Parathyroid adenoma (tissue), 2 donors: Measurements from ENCODE around the gene CALCB.
A peak's percentile ranks its signal among the peaks of the same experiment; 100 is the strongest.
"Not testable (repeated sequence)": the region's sequence is repeated elsewhere in the genome, so short reads cannot be mapped to it uniquely, and the experiment has no call there.

Experiments used
- H2AFZ ChIP-seq: fragments of 300-600 bp; sonication (generic); one replicate; pipeline ENCODE4 v1.7.0; 2017; ENCODE audit warnings: antibody characterized with exemption, mild to moderate bottlenecking
- H3K27ac ChIP-seq: fragments of 300-600 bp; sonication (generic); one replicate; pipeline ENCODE4 v1.7.0; 2017
- H3K27me3 ChIP-seq: fragments of 300-600 bp; sonication (generic); one replicate; pipeline ENCODE4 v1.7.0; 2017; ENCODE audit warnings: low read length; ENCODE audit not compliant: control insufficient read depth, insufficient read depth
- H3K36me3 ChIP-seq: fragments of 300-600 bp; sonication (generic); one replicate; pipeline ENCODE4 v1.7.0; 2017; ENCODE audit warnings: low read length; ENCODE audit not compliant: control insufficient read depth, insufficient read depth
- H3K4me1 ChIP-seq: fragments of 300-600 bp; sonication (generic); one replicate; pipeline ENCODE4 v1.7.0; 2017; ENCODE audit warnings: control low read depth
- H3K4me2 ChIP-seq: fragments of 300-600 bp; sonication (generic); one replicate; pipeline ENCODE4 v1.7.0; 2017; ENCODE audit warnings: low read length
- H3K4me3 ChIP-seq: fragments of 300-600 bp; sonication (generic); one replicate; pipeline ENCODE4 v1.7.0; 2017; ENCODE audit warnings: low read depth, low read length
- H3K79me2 ChIP-seq: fragments of 300-600 bp; sonication (generic); one replicate; pipeline ENCODE4 v1.7.0; 2017; ENCODE audit warnings: control low read depth
- H3K9ac ChIP-seq: fragments of 300-600 bp; sonication (generic); one replicate; pipeline ENCODE4 v1.7.0; 2017; ENCODE audit warnings: mild to moderate bottlenecking
- H3K9me3 ChIP-seq: fragments of 300-600 bp; sonication (generic); one replicate; pipeline ENCODE4 v1.7.0; 2017; ENCODE audit warnings: low read length; ENCODE audit not compliant: control insufficient read depth
- TF ChIP-seq, protein P1 (sequence below): fragments of 300-600 bp; sonication (generic); IDR thresholded peaks from one replicate; pipeline ENCODE4 v1.7.0; 2017; ENCODE audit warnings: antibody characterized with exemption, mild to moderate bottlenecking
- donor health status: primary hyperparathyroidism.

CALCB gene, protein sequence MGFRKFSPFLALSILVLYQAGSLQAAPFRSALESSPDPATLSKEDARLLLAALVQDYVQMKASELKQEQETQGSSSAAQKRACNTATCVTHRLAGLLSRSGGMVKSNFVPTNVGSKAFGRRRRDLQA

DNA sequence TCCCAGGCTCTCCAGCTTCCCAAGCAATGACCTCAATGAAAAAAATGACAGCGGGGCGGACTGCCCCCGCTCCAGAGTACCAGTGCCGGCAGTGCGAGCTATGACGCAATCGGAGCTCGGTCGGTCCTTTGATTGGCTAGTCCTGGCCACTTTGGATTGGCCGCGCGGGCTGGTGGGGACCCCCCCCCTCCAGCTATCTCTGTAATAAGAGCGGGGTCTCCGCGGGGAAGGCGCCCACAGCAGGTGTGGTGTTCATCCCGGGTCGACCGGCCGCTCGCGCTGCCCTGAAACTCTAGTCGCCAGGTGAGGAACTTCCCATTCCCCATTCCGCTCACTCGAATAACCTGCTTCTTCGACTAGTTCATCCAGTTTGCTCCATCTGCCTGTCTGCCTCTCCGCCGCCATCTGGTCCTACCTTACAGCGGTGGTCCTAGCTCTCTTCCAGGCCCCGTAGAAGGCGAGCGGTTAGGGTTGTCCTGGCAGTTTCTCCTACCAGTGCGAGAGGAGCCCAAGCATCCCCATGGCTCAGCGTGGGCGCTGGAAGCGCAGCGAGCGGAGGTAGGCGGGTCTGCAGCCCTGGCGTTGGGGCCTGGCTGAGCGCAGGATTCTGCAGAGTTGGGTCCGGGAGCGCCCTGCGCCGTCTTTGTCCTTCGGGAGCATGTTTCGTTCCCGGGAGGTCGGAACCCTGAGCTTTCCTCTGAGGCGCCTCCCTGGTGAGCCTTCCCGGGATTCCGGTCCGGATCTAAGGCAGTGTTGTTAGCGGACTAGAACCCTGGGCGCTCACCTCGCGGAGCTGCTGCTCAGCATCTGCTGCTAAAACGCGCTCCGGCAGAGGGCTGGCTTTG, at the start of gene CALCB:
Gene CALCB, plus strand, starts transcription at position 233 of the 845 bp plus-strand sequence. CDS start 1,126 bp downstream, outside the sequence.
- H3K9ac ChIP-seq, result no peak within 1 kb of the TSS
- no peak within 1 kb of the TSS for H3K27ac ChIP-seq
- H3K4me1 ChIP-seq, result peaks cover 4% of the 10 kb centered on the region
- no peaks in the 10 kb centered on the region for H3K27me3 ChIP-seq
- peak within 1 kb of the TSS; percentile 58 for H3K4me2 ChIP-seq
- H3K9me3 ChIP-seq, result no peaks in the 10 kb centered on the region
- H2AFZ ChIP-seq, result peak within 1 kb of the TSS; percentile 50
- H3K36me3 ChIP-seq, result no peaks in the 10 kb centered on the region
- H3K79me2 ChIP-seq, result no peaks in the 10 kb centered on the region
- TF ChIP-seq, protein P1, sequence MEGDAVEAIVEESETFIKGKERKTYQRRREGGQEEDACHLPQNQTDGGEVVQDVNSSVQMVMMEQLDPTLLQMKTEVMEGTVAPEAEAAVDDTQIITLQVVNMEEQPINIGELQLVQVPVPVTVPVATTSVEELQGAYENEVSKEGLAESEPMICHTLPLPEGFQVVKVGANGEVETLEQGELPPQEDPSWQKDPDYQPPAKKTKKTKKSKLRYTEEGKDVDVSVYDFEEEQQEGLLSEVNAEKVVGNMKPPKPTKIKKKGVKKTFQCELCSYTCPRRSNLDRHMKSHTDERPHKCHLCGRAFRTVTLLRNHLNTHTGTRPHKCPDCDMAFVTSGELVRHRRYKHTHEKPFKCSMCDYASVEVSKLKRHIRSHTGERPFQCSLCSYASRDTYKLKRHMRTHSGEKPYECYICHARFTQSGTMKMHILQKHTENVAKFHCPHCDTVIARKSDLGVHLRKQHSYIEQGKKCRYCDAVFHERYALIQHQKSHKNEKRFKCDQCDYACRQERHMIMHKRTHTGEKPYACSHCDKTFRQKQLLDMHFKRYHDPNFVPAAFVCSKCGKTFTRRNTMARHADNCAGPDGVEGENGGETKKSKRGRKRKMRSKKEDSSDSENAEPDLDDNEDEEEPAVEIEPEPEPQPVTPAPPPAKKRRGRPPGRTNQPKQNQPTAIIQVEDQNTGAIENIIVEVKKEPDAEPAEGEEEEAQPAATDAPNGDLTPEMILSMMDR, result no peak
- H3K4me3 ChIP-seq, result peak within 1 kb of the TSS; percentile 27

DNA sequence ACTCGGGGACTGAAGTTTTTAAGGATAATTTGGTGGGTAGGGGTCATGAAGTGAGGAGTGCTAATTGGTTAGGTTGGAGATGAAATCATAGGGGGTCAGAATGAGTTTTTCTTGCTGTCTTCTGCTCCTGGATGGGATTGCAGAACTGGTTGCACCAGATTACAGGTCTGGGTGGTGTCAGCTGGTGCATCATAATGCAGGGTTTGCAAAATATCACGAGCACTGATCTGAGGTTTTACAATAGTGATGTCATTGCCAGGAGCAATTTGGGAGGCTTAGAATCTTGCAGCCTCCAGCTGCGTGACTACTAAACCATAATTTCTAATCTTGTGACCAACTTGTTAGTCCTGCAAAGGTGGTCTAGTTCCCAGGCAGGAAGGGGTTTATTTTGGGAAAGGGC, 46.4 kb upstream of the CALCB start:
- Histone ChIP-seq H3K36me3 (no peaks in the 10 kb centered on the region), H3K4me3 (no peak overlapping the region), H3K9me3 (no peaks in the 10 kb centered on the region), H3K4me2 (no peak overlapping the region), H3K79me2 (no peaks in the 10 kb centered on the region), H2AFZ (no peak overlapping the region), H3K27ac (no peak overlapping the region), H3K4me1 (no peaks in the 10 kb centered on the region), H3K27me3 (no peaks in the 10 kb centered on the region), H3K9ac (no peak overlapping the region)
- TF ChIP-seq, protein P1, result no peak

- Histone ChIP-seq H3K36me3 (no peaks in the 10 kb centered on the region), H3K9me3 (no peaks in the 10 kb centered on the region), H3K27me3 (no peaks in the 10 kb centered on the region), H3K4me2 (no peak overlapping the region), H3K27ac (no peak overlapping the region), H3K4me1 (no peaks in the 10 kb centered on the region), H3K9ac (no peak overlapping the region), H2AFZ (no peak overlapping the region), H3K4me3 (no peak overlapping the region), H3K79me2 (no peaks in the 10 kb centered on the region)
- TF ChIP-seq, protein P1, result no peak
These were observed 45.4 kb upstream of the CALCB start for GRCh38 chr11:15027956-15028355.

- no peaks in the 10 kb centered on the region for H3K9me3 ChIP-seq
These were observed 45.0 kb upstream of the CALCB start for GRCh38 chr11:15028379-15028778.

DNA sequence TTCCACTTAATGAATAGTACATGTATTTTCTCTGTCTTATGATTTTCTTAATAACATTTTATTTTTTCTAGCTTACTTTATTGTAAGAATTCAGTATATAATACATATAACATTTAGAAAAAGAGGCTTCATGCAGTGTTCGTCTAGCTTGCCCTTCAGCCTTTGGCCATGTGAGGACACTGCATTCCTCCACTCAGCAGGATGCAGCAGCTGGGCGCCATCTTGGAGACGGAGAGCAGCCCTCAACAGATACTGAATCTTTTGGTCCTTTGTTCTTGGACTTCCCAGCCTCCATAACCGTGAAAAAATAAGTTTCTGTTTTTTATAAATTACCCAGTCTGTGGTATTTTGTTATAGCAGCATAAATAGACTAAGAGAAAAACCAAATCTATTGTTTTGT, 41.4 kb upstream of the CALCB start:
- not testable (repeated sequence) for H3K4me1 ChIP-seq, H3K27me3 ChIP-seq, H3K4me3 ChIP-seq, H3K79me2 ChIP-seq, H2AFZ ChIP-seq, H3K9ac ChIP-seq, H3K36me3 ChIP-seq, H3K27ac ChIP-seq, H3K4me2 ChIP-seq, H3K9me3 ChIP-seq

More at GRCh38 chr11:15028379-15028778, 45.0 kb upstream of the CALCB start:
- H3K4me3 ChIP-seq, result no peak overlapping the region
- H3K4me1 ChIP-seq, result no peaks in the 10 kb centered on the region
- H3K4me2 ChIP-seq, result no peak overlapping the region
- H3K36me3 ChIP-seq, result no peaks in the 10 kb centered on the region
- no peaks in the 10 kb centered on the region for H3K27me3 ChIP-seq
- TF ChIP-seq, protein P1, result no peak
- H3K27ac ChIP-seq, result no peak overlapping the region
- H3K79me2 ChIP-seq, result no peaks in the 10 kb centered on the region
- H2AFZ ChIP-seq, result no peak overlapping the region
- no peak overlapping the region for H3K9ac ChIP-seq
